Activated CD8-positive, alpha-beta memory T cell treated with anti-CD3 and anti-CD28 coated beads, Interleukin-2, amount 50 U/mL, for 4 hours (primary cell): ENCODE data around the gene IP6K1.

Source experiments
- DNase-seq: peaks from one replicate; pipeline ENCODE4 v3.0.0-alpha.2; 2020

Gene IP6K1

GRCh38 chr3:49723296-49723627, 63.1 kb downstream of the IP6K1 start:
- DNase-seq: peak; percentile 54

DNA sequence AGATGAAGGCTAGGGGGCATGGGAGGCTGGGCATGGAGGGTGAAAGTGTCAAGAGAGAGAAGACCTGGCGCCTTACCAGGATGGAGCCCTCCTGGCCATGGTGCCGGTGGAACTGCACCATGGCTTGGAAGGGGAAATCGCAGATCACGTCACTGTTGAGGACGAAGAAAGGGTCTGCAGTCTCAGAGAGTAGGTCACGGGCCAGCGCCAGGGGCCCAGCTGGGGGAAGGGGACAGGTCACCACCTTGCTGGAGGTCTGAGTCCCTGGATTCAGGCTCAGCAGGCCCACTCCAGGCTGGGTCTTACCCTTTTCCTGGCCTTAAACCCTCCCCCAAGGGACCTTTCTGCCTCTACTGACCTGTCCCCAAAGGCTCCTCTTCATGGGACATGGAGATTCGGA, 63.4 kb downstream of the IP6K1 start:
- no peak for DNase-seq

GRCh38 chr3:49721896-49722781, 64.2 kb downstream of the IP6K1 start:
- no peak for DNase-seq

DNA sequence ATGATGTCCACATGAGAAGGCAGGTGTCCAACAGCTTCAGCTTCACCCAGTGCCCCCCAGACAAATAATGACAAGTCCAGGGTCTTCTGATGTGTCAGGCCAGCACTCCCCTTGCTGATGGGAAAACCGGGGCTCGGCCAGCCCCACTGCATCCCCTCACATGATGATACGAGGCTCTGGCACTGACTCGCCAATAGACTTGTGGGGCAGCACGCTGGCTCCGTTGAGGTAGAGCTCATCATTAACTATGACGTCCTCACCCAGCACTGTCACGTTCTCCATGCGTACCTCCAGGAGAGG, 64.8 kb downstream of the IP6K1 start:
- DNase-seq: no peak

DNA sequence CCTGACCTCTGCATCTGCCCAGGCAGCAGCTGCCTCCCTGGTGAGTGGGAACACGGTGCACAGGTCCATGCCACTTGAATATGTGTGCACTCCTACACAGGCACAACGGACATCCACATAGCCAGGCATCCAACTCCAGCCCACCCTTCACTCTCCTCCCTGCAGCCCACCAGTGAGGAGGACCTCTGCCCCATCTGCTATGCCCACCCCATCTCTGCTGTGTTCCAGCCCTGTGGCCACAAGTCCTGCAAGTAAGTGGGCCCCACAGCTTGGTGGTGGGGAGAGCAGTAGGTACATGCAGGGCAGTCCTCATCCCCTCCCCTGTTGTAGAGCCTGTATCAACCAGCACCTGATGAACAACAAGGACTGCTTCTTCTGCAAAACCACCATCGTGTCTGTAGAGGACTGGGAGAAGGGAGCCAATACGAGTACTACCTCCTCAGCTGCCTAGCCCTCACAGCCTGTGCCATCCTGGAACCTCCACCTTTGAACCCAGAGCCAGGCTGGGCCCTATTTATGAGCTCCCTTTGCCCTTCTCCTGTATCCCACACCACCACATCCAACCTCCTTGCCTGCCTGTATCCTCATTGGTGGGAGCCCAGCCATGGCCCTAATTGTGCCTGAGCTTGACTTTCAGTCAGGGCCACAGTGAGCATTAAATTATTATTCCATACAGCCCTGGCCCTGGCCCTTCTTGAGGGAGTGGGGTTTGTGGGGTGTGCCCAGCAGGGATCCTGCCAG, 65.3 kb downstream of the IP6K1 start:
- no peak for DNase-seq

DNA sequence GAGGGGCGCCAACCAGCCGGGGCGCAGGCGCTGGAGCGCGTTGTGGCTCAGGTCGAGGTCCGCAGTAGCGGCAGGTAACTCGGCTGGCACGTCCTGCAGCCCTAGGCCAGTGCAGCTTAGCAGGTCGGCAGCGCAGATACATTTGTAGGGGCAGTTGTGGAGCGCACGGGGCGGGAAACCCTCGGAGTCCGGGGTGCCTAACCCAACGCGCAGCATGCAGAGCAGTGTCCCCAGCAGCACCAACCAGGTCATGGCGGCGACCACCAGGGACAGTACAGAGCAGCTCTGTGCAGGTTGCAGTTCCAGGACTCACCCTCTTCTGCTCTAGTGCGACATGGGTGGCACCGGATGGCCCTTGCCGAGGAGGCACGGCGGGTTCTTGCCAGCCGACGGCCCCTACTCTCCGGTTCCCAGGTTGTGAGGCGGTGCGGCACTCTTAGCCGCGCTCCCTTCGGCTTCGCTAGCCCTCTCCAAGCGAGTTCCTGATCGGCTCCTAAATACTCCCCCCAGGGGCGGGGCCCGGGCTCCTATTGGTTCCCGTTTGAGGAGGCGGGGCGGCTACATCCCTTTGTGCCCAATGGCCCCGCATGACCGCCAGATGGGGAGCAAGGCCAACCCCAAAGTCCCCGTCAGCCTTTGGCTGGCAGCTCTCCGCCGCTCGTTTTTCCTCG, 67.0 kb downstream of the IP6K1 start, which contains the start of gene AMIGO3:
Gene AMIGO3, minus strand, starts transcription at position 471 of the 671 bp plus-strand sequence. Its CDS starts 219 bp downstream, at position 252.
- DNase-seq: peak; percentile 91

- no peak for DNase-seq
These were observed 67.5 kb downstream of the IP6K1 start for GRCh38 chr3:49718858-49719213.

- no peak for DNase-seq
These were observed 68.1 kb downstream of the IP6K1 start for GRCh38 chr3:49717959-49718857.

- no peak for DNase-seq
These were observed 69.0 kb downstream of the IP6K1 start for GRCh38 chr3:49717211-49717958.

DNA sequence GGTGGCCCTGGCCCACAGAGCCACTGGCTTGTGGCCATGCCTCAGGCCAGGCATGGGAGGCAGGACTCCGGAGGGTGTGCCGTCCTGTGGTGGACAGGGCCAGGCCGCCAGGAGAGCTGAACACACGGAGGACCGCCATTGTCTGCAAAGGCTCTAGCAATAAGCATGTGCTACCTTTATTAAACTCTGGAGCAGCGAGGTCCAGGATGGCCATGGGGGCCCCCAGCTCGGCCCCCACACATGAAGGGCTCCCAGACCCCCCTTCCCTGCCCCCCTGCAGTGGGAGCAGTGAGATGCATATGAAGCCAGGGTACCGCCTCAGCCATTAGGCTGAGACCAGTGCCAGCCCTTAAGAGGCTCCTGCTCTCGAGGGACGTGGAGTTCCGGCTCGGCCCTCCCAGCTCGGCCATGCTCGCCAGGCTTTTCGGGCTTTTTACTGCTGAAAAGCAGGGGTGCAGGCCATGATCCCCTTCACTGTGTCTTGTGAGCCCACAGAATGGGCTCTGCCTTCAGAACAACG, 69.6 kb downstream of the IP6K1 start:
- no peak for DNase-seq

- no peak for DNase-seq
These were observed 70.2 kb downstream of the IP6K1 start for GRCh38 chr3:49716169-49716568.

DNA sequence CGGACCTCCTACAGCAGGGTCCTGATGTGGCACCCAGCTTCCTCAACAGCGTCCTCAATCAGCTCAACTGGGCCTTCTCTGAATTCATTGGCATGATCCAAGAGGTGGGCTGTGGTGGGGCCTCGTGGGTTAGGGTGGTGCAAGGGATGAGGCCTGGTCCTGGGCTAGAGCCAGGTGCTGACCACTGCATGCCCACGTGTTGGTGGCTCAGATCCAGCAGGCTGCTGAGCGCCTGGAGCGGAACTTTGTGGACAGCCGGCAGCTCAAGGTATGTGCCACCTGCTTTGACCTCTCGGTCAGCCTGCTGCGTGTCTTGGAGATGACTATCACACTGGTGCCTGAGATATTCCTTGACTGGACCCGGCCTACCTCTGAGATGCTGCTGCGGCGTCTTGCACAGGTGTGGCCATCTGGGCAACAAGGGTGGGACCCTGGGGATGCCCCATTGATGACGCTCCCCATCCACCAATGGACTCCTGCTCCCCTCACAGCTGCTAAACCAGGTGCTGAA, 70.7 kb downstream of the IP6K1 start:
- DNase-seq: no peak

GRCh38 chr3:49714728-49715550, 71.4 kb downstream of the IP6K1 start:
- DNase-seq: peak; percentile 8

- DNase-seq: no peak
These were observed 72.8 kb downstream of the IP6K1 start for GRCh38 chr3:49713336-49714105.

DNA sequence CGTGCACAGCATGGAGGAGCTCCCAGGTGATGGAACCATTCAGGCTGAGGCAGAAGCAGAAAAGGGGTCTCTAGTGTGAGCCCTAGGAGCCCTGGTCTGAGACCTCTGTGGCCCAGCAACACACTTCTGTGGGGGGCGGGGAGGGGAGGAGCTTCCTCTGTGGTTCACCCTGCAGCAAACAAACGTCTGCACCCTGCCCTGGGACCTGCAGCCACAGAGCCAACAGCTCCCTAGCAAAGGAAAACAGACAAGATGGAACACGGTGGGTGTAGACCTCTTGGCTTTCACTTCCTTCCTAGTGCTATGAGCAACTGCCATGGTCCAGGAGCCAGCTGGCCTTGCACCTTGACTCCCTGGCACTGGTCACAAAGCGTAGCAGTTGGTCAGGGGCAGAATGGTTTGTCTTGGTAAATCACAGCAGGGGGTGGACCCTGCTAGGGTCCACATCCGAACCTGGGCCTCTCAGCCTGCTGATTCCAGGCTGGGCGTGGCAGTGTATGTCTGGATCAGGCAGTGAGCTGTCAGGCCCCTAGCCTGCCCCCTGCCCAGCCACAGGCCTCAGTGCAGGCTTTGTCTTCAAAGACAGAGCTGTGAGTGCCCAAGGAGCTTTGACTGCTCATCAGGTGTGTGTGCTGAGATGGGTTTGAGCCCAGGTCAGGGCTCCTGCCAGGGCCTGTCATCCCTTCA, 73.6 kb downstream of the IP6K1 start:
- DNase-seq: no peak

GRCh38 chr3:49712166-49712565, 74.2 kb downstream of the IP6K1 start:
- no peak for DNase-seq

DNA sequence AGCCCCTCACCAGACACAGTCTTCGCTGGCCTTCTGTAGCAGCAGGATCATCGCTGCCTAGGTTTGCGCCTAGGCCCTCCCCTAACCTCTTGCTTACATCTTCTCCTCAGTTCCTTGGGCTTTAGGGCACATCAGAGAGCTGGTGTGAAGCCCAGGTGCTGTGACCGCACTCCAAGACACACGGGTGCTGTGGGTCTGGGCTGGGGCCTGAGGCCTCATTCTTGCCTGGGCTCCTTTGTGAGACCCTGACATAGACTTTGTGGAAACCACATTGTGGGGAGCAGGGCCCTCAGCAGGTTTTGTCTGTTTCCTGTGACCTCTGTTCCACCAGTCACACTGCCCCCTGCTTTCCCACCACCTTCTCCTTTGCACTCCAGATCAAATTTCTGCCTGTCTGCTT, 74.9 kb downstream of the IP6K1 start:
- DNase-seq: peak; percentile 11

DNA sequence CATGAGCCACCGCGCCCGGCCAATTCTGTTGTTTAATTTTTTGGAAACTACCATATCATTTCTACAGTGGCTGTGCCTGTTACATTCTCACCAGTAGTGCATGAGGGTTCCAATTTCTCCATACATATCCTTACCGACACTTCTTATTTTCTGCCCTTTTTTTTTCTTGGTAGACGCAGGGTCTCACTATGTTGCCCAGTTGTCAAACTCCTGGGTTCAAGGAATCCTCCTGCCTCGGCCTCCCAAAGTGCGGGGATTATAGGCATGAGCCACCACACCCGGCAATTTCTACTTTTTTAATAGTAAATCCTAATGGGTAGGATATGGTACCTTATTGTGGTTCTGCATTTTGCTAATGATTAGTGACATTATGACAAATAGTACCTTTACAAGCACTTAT, 76.5 kb downstream of the IP6K1 start:
- DNase-seq: no peak

- no peak for DNase-seq
These were observed 79.2 kb downstream of the IP6K1 start for GRCh38 chr3:49707113-49707480.
